HG02981 (cell line): ENCODE results near the gene TTC28.

ENCODE experiments used
- ATAC-seq: cut with Tn5 transposase; IDR thresholded peaks from one replicate; pipeline ENCODE4 v1.9.1; 2021; ENCODE audit warnings: mild to moderate bottlenecking, moderate library complexity; ENCODE audit not compliant: unreplicated experiment

The TTC28 gene

GRCh38 chr22:27984001-27984695, 695.5 kb downstream of the TTC28 start:
- ATAC-seq, result no peak

- no peak for ATAC-seq
Observed at GRCh38 chr22:27983361-27983791, 696.3 kb downstream of the TTC28 start.

- no peak for ATAC-seq
Observed at GRCh38 chr22:27982630-27983180, 696.9 kb downstream of the TTC28 start.

GRCh38 chr22:27982106-27982505, 697.5 kb downstream of the TTC28 start:
- no peak for ATAC-seq

DNA sequence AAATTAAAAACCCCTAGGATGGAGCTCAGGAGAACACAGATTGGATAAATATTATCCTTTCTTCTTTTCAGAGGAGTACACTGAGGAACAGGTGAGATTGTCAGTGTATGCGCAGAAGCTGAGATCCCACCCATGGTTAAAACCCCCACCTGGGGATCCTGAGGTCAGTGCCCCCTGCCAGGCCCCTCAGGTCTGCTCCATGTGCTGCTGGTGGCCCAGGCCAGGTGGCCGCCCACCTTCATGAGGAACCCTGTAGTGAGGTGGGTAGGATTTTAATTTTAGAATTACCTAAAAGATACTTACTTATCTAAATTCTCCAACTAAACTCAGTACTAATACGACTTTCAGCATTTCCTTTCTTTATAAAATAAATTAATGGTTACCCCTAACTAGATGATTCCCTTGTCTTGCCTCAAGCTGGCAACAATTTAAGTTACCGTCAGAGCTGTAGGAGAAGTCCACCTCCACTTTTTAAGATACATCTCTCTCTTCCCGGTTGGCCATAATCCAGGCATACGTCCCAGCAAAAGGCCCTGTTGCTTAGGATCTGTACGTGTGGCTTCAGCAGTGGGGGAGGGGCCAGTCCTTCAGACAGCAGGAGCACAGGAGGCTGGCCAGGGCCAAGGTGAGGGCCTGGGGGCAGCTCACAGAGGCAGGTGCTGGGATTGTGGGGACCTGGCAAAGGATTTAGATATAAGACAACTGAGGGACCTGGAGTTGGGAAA, 699.1 kb downstream of the TTC28 start:
- no peak for ATAC-seq

- no peak for ATAC-seq
Observed at GRCh38 chr22:27978802-27979201, 700.8 kb downstream of the TTC28 start.

DNA sequence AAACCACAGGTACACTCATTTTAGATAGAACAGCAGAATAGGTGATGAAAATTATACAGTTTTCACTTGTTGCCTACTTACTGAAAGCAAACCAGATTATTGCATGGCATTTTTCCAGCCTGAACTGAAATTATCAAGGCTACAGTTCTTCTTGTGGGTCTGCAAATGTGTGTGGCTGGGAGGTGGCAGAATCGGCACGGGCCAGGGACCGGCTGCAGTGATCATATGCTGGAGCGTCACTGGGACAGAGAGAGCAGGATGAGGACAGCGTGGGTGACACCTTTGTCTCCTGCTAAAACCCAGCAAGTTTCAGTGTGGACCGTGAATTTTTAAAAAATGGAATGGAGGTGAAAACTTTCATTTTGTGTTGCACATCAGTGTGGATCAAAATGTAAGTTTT, 701.3 kb downstream of the TTC28 start:
- ATAC-seq, result no peak

- ATAC-seq, result no peak
Observed at GRCh38 chr22:27976586-27976985, 703.1 kb downstream of the TTC28 start.

- no peak for ATAC-seq
Observed at GRCh38 chr22:27975381-27976013, 704.1 kb downstream of the TTC28 start.

DNA sequence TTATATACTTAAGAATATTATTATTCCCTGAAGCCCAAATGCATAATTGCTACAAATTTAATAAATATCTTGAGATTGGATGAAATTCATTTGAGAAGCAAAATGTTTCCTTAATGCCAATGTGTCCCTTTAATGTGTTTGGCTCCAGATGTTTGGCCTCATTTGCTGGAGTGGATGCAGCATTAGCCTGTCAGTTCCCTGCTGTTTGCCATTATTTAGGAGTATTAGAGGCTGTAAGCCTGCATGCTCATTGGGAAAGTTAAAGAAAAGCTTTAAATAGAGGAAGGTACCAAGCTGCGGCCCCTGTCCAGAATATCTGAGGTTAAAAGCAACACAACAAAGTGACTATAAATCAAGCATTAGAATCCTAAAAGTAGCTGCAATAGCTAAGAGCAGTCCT, 705.8 kb downstream of the TTC28 start:
- no peak for ATAC-seq

GRCh38 chr22:27972732-27973698, 706.6 kb downstream of the TTC28 start:
- ATAC-seq, result no peak

GRCh38 chr22:27971926-27972325, 707.7 kb downstream of the TTC28 start:
- ATAC-seq, result no peak

DNA sequence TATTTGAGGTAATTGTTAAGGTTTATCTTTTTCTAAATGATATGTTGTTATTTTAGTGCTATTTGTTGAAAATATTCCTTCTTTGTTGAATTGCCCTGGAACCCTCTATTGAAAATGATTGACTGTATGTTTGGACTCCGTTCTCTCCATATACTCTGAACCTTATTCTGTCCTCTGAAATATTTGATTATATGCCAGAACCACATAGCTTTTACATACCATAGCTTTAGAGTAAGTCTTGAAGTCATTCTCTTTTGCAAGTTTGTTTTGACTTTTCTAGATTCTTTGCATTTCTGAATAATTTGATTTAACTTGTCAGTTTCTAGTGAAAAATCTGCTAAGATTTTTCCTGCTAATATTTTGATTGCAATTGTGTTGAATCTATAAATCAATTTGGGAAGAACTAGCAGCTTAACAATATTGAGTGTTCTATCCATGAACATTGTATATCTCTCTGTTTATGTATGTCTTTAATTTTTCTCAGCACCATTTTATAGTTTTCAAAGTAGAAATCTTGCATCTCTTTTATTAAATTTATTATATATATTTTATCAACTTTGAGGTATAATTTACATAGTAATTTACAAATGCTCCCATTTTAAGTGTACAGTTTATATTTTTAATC, 708.9 kb downstream of the TTC28 start:
- no peak for ATAC-seq

- no peak for ATAC-seq
Observed at GRCh38 chr22:27966168-27967064, 713.2 kb downstream of the TTC28 start.

DNA sequence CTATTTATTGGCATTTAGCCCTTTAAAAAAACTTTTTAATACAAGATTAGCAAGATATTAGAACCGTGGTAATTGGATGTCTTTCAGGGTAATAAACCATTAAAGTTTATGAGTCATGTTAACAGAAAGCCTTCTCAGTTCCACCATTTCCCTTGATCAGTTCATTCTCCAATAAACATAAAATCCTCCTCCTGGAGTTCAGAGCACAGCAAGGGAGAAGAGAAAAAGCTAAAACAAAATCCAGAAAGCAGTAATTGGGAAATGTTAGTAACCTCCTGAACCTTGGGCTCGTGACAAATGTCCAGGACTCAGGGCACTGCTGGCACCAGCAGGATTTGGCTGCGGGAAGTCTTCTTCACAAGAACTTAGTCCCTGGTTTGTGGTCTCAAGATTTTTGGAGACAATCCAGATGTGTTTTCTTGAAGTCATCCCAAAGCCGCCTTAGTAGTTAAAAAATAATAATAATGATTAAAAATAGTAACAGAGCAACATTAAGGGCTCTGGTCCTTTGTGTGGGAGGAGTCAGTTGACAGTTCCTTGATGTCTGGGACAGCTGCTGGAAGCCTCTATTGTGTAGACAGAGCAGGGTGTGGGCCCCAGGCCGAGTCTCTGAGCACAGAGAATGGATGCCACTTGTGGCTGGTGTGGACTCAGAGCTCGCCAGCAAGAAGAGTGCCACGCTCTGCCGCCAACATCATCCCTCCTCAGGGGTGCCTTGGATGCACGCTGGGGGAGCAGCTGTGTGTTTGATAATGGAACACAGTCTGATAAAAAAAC, 717.2 kb downstream of the TTC28 start:
- ATAC-seq, result no peak

GRCh38 chr22:27961680-27962079, 718.0 kb downstream of the TTC28 start:
- no peak for ATAC-seq

GRCh38 chr22:27961182-27961581, 718.5 kb downstream of the TTC28 start:
- no peak for ATAC-seq

- no peak for ATAC-seq
Observed at GRCh38 chr22:27959335-27960090, 720.1 kb downstream of the TTC28 start.
